Activated CD4-positive, alpha-beta T cell treated with anti-CD3 and anti-CD28 coated beads, Interleukin-2, amount 10 ng/mL, durations not matched to agents 7 days and 5 days (primary cell): ENCODE results near the gene USP17L27. TPM values are rescaled to one million over a fixed set of nuclear protein-coding genes. Genes with fewer than 3 reads are reported as not detected.

ENCODE experiments used
- total RNA-seq, 2 experiments: library from RNA; stranded (reverse); gene quantifications; one replicate each; pipeline ENCODE4 v1.2.3, GENCODE V29; 2021

The USP17L27 gene
- total RNA-seq, 2 experiments from 2014 or later = not detected

Other genes starting within 250 kb of the USP17L27 start
- gene FAM90A26, start 173.7 kb upstream of the USP17L27 start, total RNA-seq = not detected
- not detected for gene USP17L10, start 133.5 kb upstream of the USP17L27 start, total RNA-seq
- gene USP17L11, start 128.7 kb upstream of the USP17L27 start, total RNA-seq = not detected
- gene USP17L12, start 124.0 kb upstream of the USP17L27 start, total RNA-seq = not detected
- not detected for gene USP17L13, start 119.3 kb upstream of the USP17L27 start, total RNA-seq
- not detected for gene USP17L15, start 109.8 kb upstream of the USP17L27 start, total RNA-seq
- not detected for gene USP17L17, start 100.3 kb upstream of the USP17L27 start, total RNA-seq
- gene USP17L18, start 95.5 kb upstream of the USP17L27 start, total RNA-seq = not detected
- not detected for gene USP17L19, start 90.8 kb upstream of the USP17L27 start, total RNA-seq
- gene USP17L20, start 86.0 kb upstream of the USP17L27 start, total RNA-seq = not detected
- not detected for gene USP17L21, start 81.3 kb upstream of the USP17L27 start, total RNA-seq
- not detected for gene USP17L22, start 76.5 kb upstream of the USP17L27 start, total RNA-seq
- not detected for gene USP17L24, start 19.0 kb upstream of the USP17L27 start, total RNA-seq
- not detected for gene USP17L25, start 14.2 kb upstream of the USP17L27 start, total RNA-seq
- gene USP17L26, start 9.5 kb upstream of the USP17L27 start, total RNA-seq = not detected
- gene USP17L5, start 4.7 kb upstream of the USP17L27 start, total RNA-seq = not detected
- not detected for gene USP17L28, start 4.7 kb downstream of the USP17L27 start, total RNA-seq
- not detected for gene USP17L29, start 9.5 kb downstream of the USP17L27 start, total RNA-seq
- not detected for gene USP17L30, start 19.0 kb downstream of the USP17L27 start, total RNA-seq
- not detected for gene DEFB131A, start 100.3 kb downstream of the USP17L27 start, total RNA-seq